ENCODE measurements around the gene SGK2.

GRCh38 chr20:43540673-43541060 lies 18.2 kb upstream of the SGK2 start:
- TF ChIP-seq, protein P1, sequence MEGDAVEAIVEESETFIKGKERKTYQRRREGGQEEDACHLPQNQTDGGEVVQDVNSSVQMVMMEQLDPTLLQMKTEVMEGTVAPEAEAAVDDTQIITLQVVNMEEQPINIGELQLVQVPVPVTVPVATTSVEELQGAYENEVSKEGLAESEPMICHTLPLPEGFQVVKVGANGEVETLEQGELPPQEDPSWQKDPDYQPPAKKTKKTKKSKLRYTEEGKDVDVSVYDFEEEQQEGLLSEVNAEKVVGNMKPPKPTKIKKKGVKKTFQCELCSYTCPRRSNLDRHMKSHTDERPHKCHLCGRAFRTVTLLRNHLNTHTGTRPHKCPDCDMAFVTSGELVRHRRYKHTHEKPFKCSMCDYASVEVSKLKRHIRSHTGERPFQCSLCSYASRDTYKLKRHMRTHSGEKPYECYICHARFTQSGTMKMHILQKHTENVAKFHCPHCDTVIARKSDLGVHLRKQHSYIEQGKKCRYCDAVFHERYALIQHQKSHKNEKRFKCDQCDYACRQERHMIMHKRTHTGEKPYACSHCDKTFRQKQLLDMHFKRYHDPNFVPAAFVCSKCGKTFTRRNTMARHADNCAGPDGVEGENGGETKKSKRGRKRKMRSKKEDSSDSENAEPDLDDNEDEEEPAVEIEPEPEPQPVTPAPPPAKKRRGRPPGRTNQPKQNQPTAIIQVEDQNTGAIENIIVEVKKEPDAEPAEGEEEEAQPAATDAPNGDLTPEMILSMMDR (conservative IDR thresholded peaks at IDR 0.05; ENCODE audit: low read depth in 2 of 2): no peak
- TF ChIP-seq EZH2phosphoT487 (IDR thresholded peaks at IDR 0.05; ENCODE audit: unreplicated experiment) (no peak), EZH2 (IDR thresholded peaks at IDR 0.05; ENCODE audit: low read depth, unreplicated experiment) (no peak), CREB1 (CRISPR knock-in tag; IDR thresholded peaks at IDR 0.05; ENCODE audit: low read depth) (no peak), POLR2AphosphoS5 (IDR thresholded peaks at IDR 0.05; ENCODE audit: low read depth) (no peak), JUNB (IDR thresholded peaks at IDR 0.05; ENCODE audit: unreplicated experiment) (no peak), NANOG (IDR thresholded peaks at IDR 0.05; ENCODE audit: borderline replicate concordance) (no peak), ZNF462 (CRISPR knock-in tag; IDR thresholded peaks at IDR 0.05) (no peak), ZNF331 (CRISPR knock-in tag; IDR thresholded peaks at IDR 0.05; ENCODE audit: low read depth) (no peak)
- TF ChIP-seq, protein P2, sequence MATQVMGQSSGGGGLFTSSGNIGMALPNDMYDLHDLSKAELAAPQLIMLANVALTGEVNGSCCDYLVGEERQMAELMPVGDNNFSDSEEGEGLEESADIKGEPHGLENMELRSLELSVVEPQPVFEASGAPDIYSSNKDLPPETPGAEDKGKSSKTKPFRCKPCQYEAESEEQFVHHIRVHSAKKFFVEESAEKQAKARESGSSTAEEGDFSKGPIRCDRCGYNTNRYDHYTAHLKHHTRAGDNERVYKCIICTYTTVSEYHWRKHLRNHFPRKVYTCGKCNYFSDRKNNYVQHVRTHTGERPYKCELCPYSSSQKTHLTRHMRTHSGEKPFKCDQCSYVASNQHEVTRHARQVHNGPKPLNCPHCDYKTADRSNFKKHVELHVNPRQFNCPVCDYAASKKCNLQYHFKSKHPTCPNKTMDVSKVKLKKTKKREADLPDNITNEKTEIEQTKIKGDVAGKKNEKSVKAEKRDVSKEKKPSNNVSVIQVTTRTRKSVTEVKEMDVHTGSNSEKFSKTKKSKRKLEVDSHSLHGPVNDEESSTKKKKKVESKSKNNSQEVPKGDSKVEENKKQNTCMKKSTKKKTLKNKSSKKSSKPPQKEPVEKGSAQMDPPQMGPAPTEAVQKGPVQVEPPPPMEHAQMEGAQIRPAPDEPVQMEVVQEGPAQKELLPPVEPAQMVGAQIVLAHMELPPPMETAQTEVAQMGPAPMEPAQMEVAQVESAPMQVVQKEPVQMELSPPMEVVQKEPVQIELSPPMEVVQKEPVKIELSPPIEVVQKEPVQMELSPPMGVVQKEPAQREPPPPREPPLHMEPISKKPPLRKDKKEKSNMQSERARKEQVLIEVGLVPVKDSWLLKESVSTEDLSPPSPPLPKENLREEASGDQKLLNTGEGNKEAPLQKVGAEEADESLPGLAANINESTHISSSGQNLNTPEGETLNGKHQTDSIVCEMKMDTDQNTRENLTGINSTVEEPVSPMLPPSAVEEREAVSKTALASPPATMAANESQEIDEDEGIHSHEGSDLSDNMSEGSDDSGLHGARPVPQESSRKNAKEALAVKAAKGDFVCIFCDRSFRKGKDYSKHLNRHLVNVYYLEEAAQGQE (IDR thresholded peaks at IDR 0.05; ENCODE audit: unreplicated experiment): no peak
- TF ChIP-seq, protein P3, sequence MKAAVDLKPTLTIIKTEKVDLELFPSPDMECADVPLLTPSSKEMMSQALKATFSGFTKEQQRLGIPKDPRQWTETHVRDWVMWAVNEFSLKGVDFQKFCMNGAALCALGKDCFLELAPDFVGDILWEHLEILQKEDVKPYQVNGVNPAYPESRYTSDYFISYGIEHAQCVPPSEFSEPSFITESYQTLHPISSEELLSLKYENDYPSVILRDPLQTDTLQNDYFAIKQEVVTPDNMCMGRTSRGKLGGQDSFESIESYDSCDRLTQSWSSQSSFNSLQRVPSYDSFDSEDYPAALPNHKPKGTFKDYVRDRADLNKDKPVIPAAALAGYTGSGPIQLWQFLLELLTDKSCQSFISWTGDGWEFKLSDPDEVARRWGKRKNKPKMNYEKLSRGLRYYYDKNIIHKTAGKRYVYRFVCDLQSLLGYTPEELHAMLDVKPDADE (IDR thresholded peaks at IDR 0.05): no peak

Measured in GM23338 (cell line).